ENCODE data around the gene HAUS8.

Gene HAUS8

GRCh38 chr19:17075035-17075863, at the start of gene HAUS8, which contains the start of gene MYO9B:
HAUS8 (minus strand) TSS chr19:17075452; CDS start chr19:17075422, 30 bp downstream.
MYO9B (plus strand) TSS chr19:17075777; CDS start chr19:17101718, 25,941 bp downstream.
- peak; percentile 98 for DNase-seq

GRCh38 chr19:17124025-17124424, 48.8 kb upstream of the HAUS8 start:
- no peak for DNase-seq

GRCh38 chr19:17123041-17123440, 47.8 kb upstream of the HAUS8 start:
- DNase-seq = no peak

- no peak for DNase-seq
Measured at GRCh38 chr19:17121736-17122293, 46.6 kb upstream of the HAUS8 start.

- no peak for DNase-seq
Measured at GRCh38 chr19:17118957-17119356, 43.7 kb upstream of the HAUS8 start.

- DNase-seq = no peak
Measured at GRCh38 chr19:17116996-17117702, 41.9 kb upstream of the HAUS8 start.

GRCh38 chr19:17114414-17114831, 39.2 kb upstream of the HAUS8 start:
- DNase-seq = no peak

GRCh38 chr19:17113127-17113785, 38.0 kb upstream of the HAUS8 start:
- DNase-seq = no peak

- DNase-seq = no peak
Measured at GRCh38 chr19:17112700-17113099, 37.4 kb upstream of the HAUS8 start.

- DNase-seq = no peak
Measured at GRCh38 chr19:17112271-17112670, 37.0 kb upstream of the HAUS8 start.

GRCh38 chr19:17111766-17112165, 36.5 kb upstream of the HAUS8 start:
- no peak for DNase-seq

- DNase-seq = no peak
Measured at GRCh38 chr19:17110599-17110966, 35.3 kb upstream of the HAUS8 start.

- no peak for DNase-seq
Measured at GRCh38 chr19:17109962-17110598, 34.8 kb upstream of the HAUS8 start.

GRCh38 chr19:17109300-17109699, 34.0 kb upstream of the HAUS8 start:
- no peak for DNase-seq

- no peak for DNase-seq
Measured at GRCh38 chr19:17108453-17108784, 33.2 kb upstream of the HAUS8 start.

- peak; percentile 96 for DNase-seq
Measured at GRCh38 chr19:17107546-17108452, 32.5 kb upstream of the HAUS8 start.

GRCh38 chr19:17106964-17107363, 31.7 kb upstream of the HAUS8 start:
- peak; percentile 12 for DNase-seq

- no peak for DNase-seq
Measured at GRCh38 chr19:17105556-17105955, 30.3 kb upstream of the HAUS8 start.

- DNase-seq = no peak
Measured at GRCh38 chr19:17104679-17105078, 29.4 kb upstream of the HAUS8 start.

GRCh38 chr19:17103177-17103576, 27.9 kb upstream of the HAUS8 start:
- DNase-seq = no peak

GRCh38 chr19:17101686-17102628, 26.7 kb upstream of the HAUS8 start:
- no peak for DNase-seq

All from kidney glomerular epithelial cell (primary cell).